Type B pancreatic cell (in vitro differentiated cells): ENCODE results near the gene STK32B. TPM values are rescaled to one million over a fixed set of nuclear protein-coding genes. Genes with fewer than 3 reads are reported as not detected.

Experiments
- DNase-seq: peaks from one replicate; pipeline ENCODE4 v3.0.0; 2021; ENCODE audit warnings: mixed read lengths; ENCODE audit not compliant: unreplicated experiment; ENCODE audit errors: extremely low spot score
- H3K27ac Mint-ChIP-seq: 2 replicates; pipeline ENCODE4 v1.8.0; 2021; ENCODE audit warnings: mild to moderate bottlenecking, mixed read lengths
- H3K27me3 Mint-ChIP-seq: 2 replicates; pipeline ENCODE4 v1.8.0; 2021; ENCODE audit warnings: mixed read lengths
- H3K36me3 Mint-ChIP-seq: 2 replicates; pipeline ENCODE4 v1.8.0; 2021; ENCODE audit warnings: mixed read lengths
- H3K4me1 Mint-ChIP-seq: one replicate; pipeline ENCODE4 v1.8.0; 2021; ENCODE audit warnings: mixed read lengths; ENCODE audit not compliant: unreplicated experiment
- H3K4me3 Mint-ChIP-seq: 2 replicates; pipeline ENCODE4 v1.8.0; 2021; ENCODE audit warnings: mild to moderate bottlenecking, mixed read lengths
- H3K9me3 Mint-ChIP-seq: 2 replicates; pipeline ENCODE4 v1.8.0; 2021; ENCODE audit warnings: mixed read lengths
- CTCF ChIP-seq: fragments of 200-600 bp; sonication (generic); conservative IDR thresholded peaks from 2 replicates; pipeline ENCODE4 v1.5.0; 2021; ENCODE audit warnings: antibody characterized with exemption, mild to moderate bottlenecking
- total RNA-seq: library from RNA; stranded (reverse); gene quantifications from 2 replicates; pipeline ENCODE4 v1.2.1, GENCODE V29; 2021; ENCODE audit warnings: low replicate concordance

The STK32B gene
- total RNA-seq, 1 donor from 2014 or later = 3.0 TPM

DNA sequence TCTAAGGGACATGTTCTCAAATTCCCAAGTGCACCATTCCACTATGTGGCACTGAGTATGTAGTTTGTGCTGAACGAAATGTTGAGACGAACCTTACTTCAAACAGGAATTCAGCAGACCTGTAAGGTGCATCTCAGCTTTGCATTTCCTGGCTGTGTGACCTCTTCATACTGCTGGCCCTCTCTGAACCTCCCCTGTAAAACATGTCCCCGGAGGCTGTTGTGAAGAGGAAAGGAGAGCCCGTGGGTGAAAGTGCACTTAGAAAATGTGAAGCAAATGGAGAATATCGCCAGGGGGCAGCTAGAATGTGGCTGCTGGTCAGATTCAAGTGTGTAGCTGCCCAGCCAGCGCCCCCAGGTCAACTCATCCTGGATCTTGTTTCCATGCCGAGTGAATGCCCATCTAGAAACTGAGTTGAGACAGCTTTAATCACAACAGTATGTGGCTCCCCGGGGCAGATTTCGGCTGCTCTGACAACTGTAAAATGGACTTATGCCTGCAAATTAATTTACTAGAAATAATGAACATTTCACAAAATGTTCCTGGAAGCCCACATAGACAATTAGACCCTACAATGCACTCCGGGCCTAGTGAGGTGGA lies 393.7 kb downstream of the STK32B start:
- H3K27me3 Mint-ChIP-seq = no peaks in the 10 kb centered on the region
- H3K4me1 Mint-ChIP-seq = peaks cover 4% of the 10 kb centered on the region
- no peaks in the 10 kb centered on the region for H3K36me3 Mint-ChIP-seq
- H3K27ac Mint-ChIP-seq = no peak overlapping the region
- TF ChIP-seq CTCF = no peak
- H3K4me3 Mint-ChIP-seq = no peak overlapping the region
- no peaks in the 10 kb centered on the region for H3K9me3 Mint-ChIP-seq
- DNase-seq = no peak

GRCh38 chr4:5446595-5447226 lies 395.4 kb downstream of the STK32B start:
- Mint-ChIP-seq H3K4me1 (peaks cover 4% of the 10 kb centered on the region), H3K27me3 (no peaks in the 10 kb centered on the region), H3K9me3 (no peaks in the 10 kb centered on the region), H3K36me3 (no peaks in the 10 kb centered on the region), H3K4me3 (no peak overlapping the region), H3K27ac (no peak overlapping the region)
- peak; percentile 63 for DNase-seq
- no peak for TF ChIP-seq CTCF

- no peaks in the 10 kb centered on the region for H3K27me3 Mint-ChIP-seq
- no peak overlapping the region for H3K4me3 Mint-ChIP-seq
- TF ChIP-seq CTCF = no peak
- H3K4me1 Mint-ChIP-seq = peaks cover 4% of the 10 kb centered on the region
- DNase-seq = peak; percentile 18
- H3K36me3 Mint-ChIP-seq = no peaks in the 10 kb centered on the region
- H3K9me3 Mint-ChIP-seq = no peaks in the 10 kb centered on the region
- H3K27ac Mint-ChIP-seq = no peak overlapping the region
Measured at GRCh38 chr4:5447755-5448154, 396.5 kb downstream of the STK32B start.

GRCh38 chr4:5448221-5448620 lies 396.9 kb downstream of the STK32B start:
- no peak overlapping the region for H3K27ac Mint-ChIP-seq
- peaks cover 9% of the 10 kb centered on the region for H3K4me1 Mint-ChIP-seq
- H3K4me3 Mint-ChIP-seq = no peak overlapping the region
- no peaks in the 10 kb centered on the region for H3K9me3 Mint-ChIP-seq
- DNase-seq = peak; percentile 8
- H3K27me3 Mint-ChIP-seq = peaks cover 4% of the 10 kb centered on the region
- H3K36me3 Mint-ChIP-seq = no peaks in the 10 kb centered on the region
- TF ChIP-seq CTCF = no peak

GRCh38 chr4:5451243-5451642 lies 400.0 kb downstream of the STK32B start:
- no peaks in the 10 kb centered on the region for H3K9me3 Mint-ChIP-seq
- peaks cover 4% of the 10 kb centered on the region for H3K27me3 Mint-ChIP-seq
- DNase-seq = peak; percentile 13
- no peak overlapping the region for H3K27ac Mint-ChIP-seq
- H3K4me3 Mint-ChIP-seq = no peak overlapping the region
- H3K36me3 Mint-ChIP-seq = no peaks in the 10 kb centered on the region
- no peak for TF ChIP-seq CTCF
- peaks cover 5% of the 10 kb centered on the region for H3K4me1 Mint-ChIP-seq
